Spleen (tissue), 7 donors: Measurements from ENCODE around the gene DMBT1.

ENCODE experiments used
- POLR2A ChIP-seq, 3 donors: fragments of 450-650 bp; IDR thresholded peaks; one replicate each; pipeline ENCODE4 v1.5.1; 2017; ENCODE audit warnings: antibody characterized with exemption in 3 of 3, mild to moderate bottlenecking in 1 of 3
- POLR2AphosphoS5 ChIP-seq, 3 donors: sonication (generic); formaldehyde crosslinking; IDR thresholded peaks; one replicate each; pipeline ENCODE4 v1.5.1; 2017; ENCODE audit warnings: antibody characterized with exemption in 3 of 3
- TF ChIP-seq, protein P1 (sequence below), 11 experiments: fragments of 200-600 bp in 7 of 11; fragments of 450-650 bp in 4 of 11; sonication (generic) in 4 of 11; IDR thresholded peaks in 8 of 11; conservative IDR thresholded peaks in 3 of 11; 1 replicate in 7 of 11; 2 replicates in 4 of 11; pipeline versions ENCODE4 v1.4.0 to v1.8.0; 2016 to 2021; ENCODE audit warnings: antibody characterized with exemption in 11 of 11, inconsistent platforms in 4 of 11, mild to moderate bottlenecking in 1 of 11
- donor health status: DM: no; HTN: no; CAD: no; lungs with moderate emphysema.
- donor health status: DM: no; HTN: no; CAD: no.
- donor health status: DM: no; HTN: no; CAD: no.

DNA sequence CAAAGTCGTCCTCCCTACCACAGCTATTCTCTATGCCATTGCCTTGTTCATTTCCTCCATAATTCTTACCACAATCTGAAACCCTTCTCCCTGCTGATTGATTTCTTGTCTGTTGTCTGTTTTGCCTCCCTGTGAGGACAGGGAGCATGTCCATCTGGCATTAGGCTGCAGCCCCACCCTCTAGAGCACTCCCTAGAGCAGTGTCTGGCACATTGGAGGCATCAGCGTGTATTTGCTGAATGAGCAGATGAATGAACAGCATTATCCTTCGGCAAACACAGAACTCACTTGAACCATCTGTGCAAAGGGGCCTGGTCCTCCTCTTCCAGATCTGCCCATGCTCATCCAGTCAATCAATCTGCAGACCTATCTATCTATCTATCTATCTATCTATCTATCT, 5.1 kb upstream of the DMBT1 start:
- no peak for TF ChIP-seq POLR2A (IDR thresholded peaks at IDR 0.05)
- TF ChIP-seq, protein P1, sequence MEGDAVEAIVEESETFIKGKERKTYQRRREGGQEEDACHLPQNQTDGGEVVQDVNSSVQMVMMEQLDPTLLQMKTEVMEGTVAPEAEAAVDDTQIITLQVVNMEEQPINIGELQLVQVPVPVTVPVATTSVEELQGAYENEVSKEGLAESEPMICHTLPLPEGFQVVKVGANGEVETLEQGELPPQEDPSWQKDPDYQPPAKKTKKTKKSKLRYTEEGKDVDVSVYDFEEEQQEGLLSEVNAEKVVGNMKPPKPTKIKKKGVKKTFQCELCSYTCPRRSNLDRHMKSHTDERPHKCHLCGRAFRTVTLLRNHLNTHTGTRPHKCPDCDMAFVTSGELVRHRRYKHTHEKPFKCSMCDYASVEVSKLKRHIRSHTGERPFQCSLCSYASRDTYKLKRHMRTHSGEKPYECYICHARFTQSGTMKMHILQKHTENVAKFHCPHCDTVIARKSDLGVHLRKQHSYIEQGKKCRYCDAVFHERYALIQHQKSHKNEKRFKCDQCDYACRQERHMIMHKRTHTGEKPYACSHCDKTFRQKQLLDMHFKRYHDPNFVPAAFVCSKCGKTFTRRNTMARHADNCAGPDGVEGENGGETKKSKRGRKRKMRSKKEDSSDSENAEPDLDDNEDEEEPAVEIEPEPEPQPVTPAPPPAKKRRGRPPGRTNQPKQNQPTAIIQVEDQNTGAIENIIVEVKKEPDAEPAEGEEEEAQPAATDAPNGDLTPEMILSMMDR (IDR thresholded peaks at IDR 0.05 in 8 of 11, conservative IDR thresholded peaks at IDR 0.05 in 3 of 11), result no peak
- TF ChIP-seq POLR2AphosphoS5 (IDR thresholded peaks at IDR 0.05), result no peak
